Trophoblast cell (in vitro differentiated cells and primary cell): ENCODE data around the gene MRPS22.

Experiments used
- DNase-seq, 2 donors: peaks; one replicate each; pipeline ENCODE4 v3.0.0-alpha.2; 2016
- H2AFZ ChIP-seq: 2 replicates; pipeline ENCODE4 v1.6.1; 2013; ENCODE audit warnings: low read length, moderate library complexity, mild to moderate bottlenecking; ENCODE audit not compliant: insufficient read depth, poor library complexity
- H2AK5ac ChIP-seq: 2 replicates; pipeline ENCODE4 v1.6.1; 2013; ENCODE audit warnings: mild to moderate bottlenecking, low read length
- H2BK120ac ChIP-seq: 2 replicates; pipeline ENCODE4 v1.6.1; 2013; ENCODE audit warnings: low read length, mild to moderate bottlenecking, moderate library complexity; ENCODE audit not compliant: insufficient read depth, poor library complexity
- H2BK12ac ChIP-seq: 2 replicates; pipeline ENCODE4 v1.6.1; 2013; ENCODE audit warnings: mild to moderate bottlenecking, low read length, moderate library complexity
- H2BK5ac ChIP-seq: 2 replicates; pipeline ENCODE4 v1.6.1; 2013; ENCODE audit warnings: low read length, low read depth, moderate library complexity, mild to moderate bottlenecking; ENCODE audit not compliant: poor library complexity
- H3K14ac ChIP-seq: 2 replicates; pipeline ENCODE4 v1.6.1; 2013; ENCODE audit warnings: mild to moderate bottlenecking, low read length
- H3K18ac ChIP-seq: 2 replicates; pipeline ENCODE4 v1.6.1; 2013; ENCODE audit warnings: mild to moderate bottlenecking, low read length
- H3K23ac ChIP-seq: 2 replicates; pipeline ENCODE4 v1.6.1; 2013; ENCODE audit warnings: low read length
- H3K27ac ChIP-seq: 2 replicates; pipeline ENCODE4 v1.5.1; 2013; ENCODE audit warnings: low read depth, mild to moderate bottlenecking, inconsistent platforms, low read length, moderate library complexity
- H3K27me3 ChIP-seq: 2 replicates; pipeline ENCODE4 v1.6.1; 2013; ENCODE audit warnings: inconsistent platforms, mild to moderate bottlenecking, low read length, moderate library complexity; ENCODE audit not compliant: insufficient read depth
- H3K36me3 ChIP-seq, 2 experiments: 1 replicate in 1 of 2; 2 replicates in 1 of 2; pipeline ENCODE4 v1.6.1; 2013; ENCODE audit warnings: low read length in 2 of 2, mild to moderate bottlenecking in 2 of 2, moderate library complexity in 1 of 2; ENCODE audit not compliant: insufficient read depth in 2 of 2, control insufficient read depth in 1 of 2
- H3K4ac ChIP-seq: 2 replicates; pipeline ENCODE4 v1.6.1; 2013; ENCODE audit warnings: low read depth, mild to moderate bottlenecking, low read length, moderate library complexity
- H3K4me1 ChIP-seq, 2 experiments: 1 replicate in 1 of 2; 2 replicates in 1 of 2; pipeline ENCODE4 v1.6.1; 2013; ENCODE audit warnings: low read length in 2 of 2, mild to moderate bottlenecking in 2 of 2, moderate library complexity in 1 of 2; ENCODE audit not compliant: insufficient read depth in 2 of 2, control insufficient read depth in 1 of 2
- H3K4me2 ChIP-seq: 2 replicates; pipeline ENCODE4 v1.6.1; 2013; ENCODE audit warnings: inconsistent platforms, mild to moderate bottlenecking, low read length, moderate library complexity
- H3K4me3 ChIP-seq: 2 replicates; pipeline ENCODE4 v1.5.1; 2013; ENCODE audit warnings: mild to moderate bottlenecking, low read depth, low read length, inconsistent platforms
- H3K79me1 ChIP-seq: one replicate; pipeline ENCODE4 v1.6.1; 2013; ENCODE audit warnings: low read length
- H3K79me2 ChIP-seq: 2 replicates; pipeline ENCODE4 v1.6.1; 2013; ENCODE audit warnings: low read length, mild to moderate bottlenecking; ENCODE audit not compliant: control insufficient read depth, insufficient read depth, poor library complexity
- H3K9ac ChIP-seq: 2 replicates; pipeline ENCODE4 v1.6.1; 2013; ENCODE audit warnings: mild to moderate bottlenecking, low read length
- H3K9me3 ChIP-seq: 2 replicates; pipeline ENCODE4 v1.6.1; 2013; ENCODE audit warnings: low read depth, mild to moderate bottlenecking, control low read depth, inconsistent platforms, low read length; ENCODE audit not compliant: insufficient read depth
- H4K12ac ChIP-seq: 2 replicates; pipeline ENCODE4 v1.6.1; 2013; ENCODE audit warnings: low read depth, mild to moderate bottlenecking, low read length, moderate library complexity
- H4K8ac ChIP-seq: 2 replicates; pipeline ENCODE4 v1.6.1; 2013; ENCODE audit warnings: low read depth, mild to moderate bottlenecking, low read length, moderate library complexity
- H4K91ac ChIP-seq: one replicate; pipeline ENCODE4 v1.6.1; 2013; ENCODE audit warnings: low read depth, mild to moderate bottlenecking, low read length, moderate library complexity
- WGBS: extraction: QIAGEN DNeasy Blood & Tissue Kit; methylation state at CpG from one replicate; pipeline ENCODE4 v1.1.7; 2013; ENCODE audit warnings: missing lambda C conversion rate; ENCODE audit not compliant: insufficient read length, insufficient coverage; ENCODE audit errors: extremely low coverage; 5-methylcytosine and 5-hydroxymethylcytosine counted together

Gene MRPS22

DNA sequence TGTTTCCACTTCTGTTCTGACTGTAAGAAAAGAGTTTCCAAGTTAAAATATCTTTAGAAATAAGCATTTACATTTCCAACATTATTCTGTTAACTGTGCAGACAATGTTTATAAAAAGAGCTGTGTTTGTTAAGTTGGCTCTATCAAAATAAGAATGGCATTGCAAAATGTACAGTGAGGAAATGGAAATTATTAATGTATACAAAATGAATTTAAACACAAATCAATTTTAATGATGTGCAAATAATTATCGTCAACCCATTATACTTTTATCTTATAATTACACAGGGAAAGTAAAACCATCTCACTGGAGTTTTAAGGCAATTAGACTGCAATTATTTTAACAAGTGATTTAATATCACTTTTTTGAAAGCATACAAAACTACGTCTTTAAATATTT is 17.5 kb downstream of the MRPS22 start:
- no peak for DNase-seq
- Histone ChIP-seq H3K4me3 (no peak overlapping the region), H4K8ac (no peak overlapping the region), H2BK5ac (no peak overlapping the region), H3K79me1 (no peaks in the 10 kb centered on the region), H3K18ac (no peak overlapping the region), H2AFZ (no peak overlapping the region), H2BK120ac (no peak overlapping the region), H3K9ac (no peak overlapping the region), H2BK12ac (no peak overlapping the region), H3K9me3 (no peaks in the 10 kb centered on the region), H3K36me3 (peaks cover 15 to 42% of the 10 kb centered on the region in 2 experiments), H3K23ac (no peak overlapping the region), H4K12ac (no peak overlapping the region), H3K14ac (no peak overlapping the region), H3K4me2 (no peak overlapping the region), H4K91ac (no peak overlapping the region), H3K27ac (no peak overlapping the region), H3K79me2 (no peaks in the 10 kb centered on the region), H3K27me3 (no peaks in the 10 kb centered on the region), H3K4ac (no peak overlapping the region), H3K4me1 (no peaks in the 10 kb centered on the region), H2AK5ac (no peak overlapping the region)
- WGBS, result no CpG with 5 or more reads among the region's 2 CpGs

DNA sequence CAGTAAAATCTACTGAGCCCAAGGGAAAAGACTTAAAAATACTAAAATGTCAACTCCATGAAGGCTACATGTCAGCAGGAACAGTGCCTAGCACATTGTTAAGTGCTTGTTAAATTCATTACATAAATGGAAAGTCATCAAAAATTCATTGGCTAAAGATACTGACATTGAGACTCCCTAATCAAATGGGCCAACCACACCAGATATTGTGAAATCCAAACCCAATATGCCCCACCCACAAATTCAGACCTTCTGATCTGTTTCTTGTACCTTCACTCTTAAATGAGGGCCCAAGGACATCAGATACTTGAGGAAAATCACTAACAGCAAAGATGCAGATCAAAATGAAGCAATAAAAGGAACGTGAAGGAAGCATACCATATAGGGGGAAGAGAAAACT is 20.7 kb downstream of the MRPS22 start:
- H2BK120ac ChIP-seq, result no peak overlapping the region
- no peak overlapping the region for H4K91ac ChIP-seq
- H3K36me3 ChIP-seq, result peaks cover 14 to 41% of the 10 kb centered on the region in 2 experiments
- no CpG with 5 or more reads among the region's 1 CpG for WGBS
- H3K27ac ChIP-seq, result no peak overlapping the region
- H3K18ac ChIP-seq, result no peak overlapping the region
- no peak overlapping the region for H3K9ac ChIP-seq
- no peak for DNase-seq
- no peak overlapping the region for H3K4ac ChIP-seq
- H3K79me2 ChIP-seq, result no peaks in the 10 kb centered on the region
- no peaks in the 10 kb centered on the region for H3K79me1 ChIP-seq
- H3K27me3 ChIP-seq, result no peaks in the 10 kb centered on the region
- no peaks in the 10 kb centered on the region for H3K4me1 ChIP-seq
- no peak overlapping the region for H2BK12ac ChIP-seq
- H3K14ac ChIP-seq, result no peak overlapping the region
- H2AFZ ChIP-seq, result no peak overlapping the region
- no peaks in the 10 kb centered on the region for H3K9me3 ChIP-seq
- H3K4me3 ChIP-seq, result no peak overlapping the region
- H2BK5ac ChIP-seq, result no peak overlapping the region
- H2AK5ac ChIP-seq, result no peak overlapping the region
- H4K12ac ChIP-seq, result no peak overlapping the region
- H4K8ac ChIP-seq, result no peak overlapping the region
- H3K4me2 ChIP-seq, result no peak overlapping the region
- no peak overlapping the region for H3K23ac ChIP-seq

- no peaks in the 10 kb centered on the region for H3K27me3 ChIP-seq
- H3K14ac ChIP-seq, result no peak overlapping the region
- H3K27ac ChIP-seq, result no peak overlapping the region
- H3K36me3 ChIP-seq, result peaks cover 17 to 41% of the 10 kb centered on the region in 2 experiments
- H3K4me2 ChIP-seq, result no peak overlapping the region
- H3K9ac ChIP-seq, result no peak overlapping the region
- H4K12ac ChIP-seq, result no peak overlapping the region
- H3K4me3 ChIP-seq, result no peak overlapping the region
- no peak overlapping the region for H3K18ac ChIP-seq
- no peak overlapping the region for H2BK12ac ChIP-seq
- no peaks in the 10 kb centered on the region for H3K4me1 ChIP-seq
- H2BK120ac ChIP-seq, result no peak overlapping the region
- no peak overlapping the region for H2AK5ac ChIP-seq
- no peaks in the 10 kb centered on the region for H3K9me3 ChIP-seq
- H3K4ac ChIP-seq, result no peak overlapping the region
- no CpG with 5 or more reads among the region's 2 CpGs for WGBS
- H3K79me2 ChIP-seq, result no peaks in the 10 kb centered on the region
- no peak overlapping the region for H3K23ac ChIP-seq
- H4K8ac ChIP-seq, result no peak overlapping the region
- no peaks in the 10 kb centered on the region for H3K79me1 ChIP-seq
- no peak overlapping the region for H2AFZ ChIP-seq
- H2BK5ac ChIP-seq, result no peak overlapping the region
- no peak overlapping the region for H4K91ac ChIP-seq
- DNase-seq, result no peak
Measured at GRCh38 chr3:139374099-139374498, 30.3 kb downstream of the MRPS22 start.

GRCh38 chr3:139377378-139377777 is 33.6 kb downstream of the MRPS22 start:
- Histone ChIP-seq H3K4ac (no peak overlapping the region), H2BK12ac (no peak overlapping the region), H2BK5ac (no peak overlapping the region), H2AFZ (no peak overlapping the region), H3K4me2 (no peak overlapping the region), H3K18ac (no peak overlapping the region), H3K9ac (no peak overlapping the region), H4K91ac (no peak overlapping the region), H3K79me2 (peaks cover 2% of the 10 kb centered on the region), H2AK5ac (no peak overlapping the region), H4K12ac (no peak overlapping the region), H3K79me1 (no peaks in the 10 kb centered on the region), H2BK120ac (no peak overlapping the region), H3K36me3 (peaks cover 18 to 38% of the 10 kb centered on the region in 2 experiments), H3K27me3 (no peaks in the 10 kb centered on the region), H3K23ac (no peak overlapping the region), H3K27ac (no peak overlapping the region), H4K8ac (no peak overlapping the region), H3K9me3 (no peaks in the 10 kb centered on the region), H3K14ac (no peak overlapping the region), H3K4me3 (no peak overlapping the region), H3K4me1 (no peaks in the 10 kb centered on the region)
- DNase-seq, result no peak
- no CpG with 5 or more reads among the region's 3 CpGs for WGBS
